NB4 (cell line): ENCODE measurements around the gene TRIM45.

Experiments
- MYC ChIP-seq: IDR thresholded peaks from 2 replicates; pipeline ENCODE4 v1.6.1; 2011; ENCODE audit warnings: low read depth, low read length
- POLR2A ChIP-seq: IDR thresholded peaks from 2 replicates; pipeline ENCODE4 v1.6.1; 2011; ENCODE audit warnings: mild to moderate bottlenecking; ENCODE audit not compliant: insufficient read length; ENCODE audit errors: extremely low read depth
- TF ChIP-seq, protein P1 (sequence below): IDR thresholded peaks from one replicate; pipeline ENCODE4 v1.5.1; 2012; ENCODE audit warnings: low read depth, low read length
- TF ChIP-seq, protein P2 (sequence below): IDR thresholded peaks from 2 replicates; pipeline ENCODE4 v1.6.1; 2011; ENCODE audit warnings: low read depth, low read length

DNA sequence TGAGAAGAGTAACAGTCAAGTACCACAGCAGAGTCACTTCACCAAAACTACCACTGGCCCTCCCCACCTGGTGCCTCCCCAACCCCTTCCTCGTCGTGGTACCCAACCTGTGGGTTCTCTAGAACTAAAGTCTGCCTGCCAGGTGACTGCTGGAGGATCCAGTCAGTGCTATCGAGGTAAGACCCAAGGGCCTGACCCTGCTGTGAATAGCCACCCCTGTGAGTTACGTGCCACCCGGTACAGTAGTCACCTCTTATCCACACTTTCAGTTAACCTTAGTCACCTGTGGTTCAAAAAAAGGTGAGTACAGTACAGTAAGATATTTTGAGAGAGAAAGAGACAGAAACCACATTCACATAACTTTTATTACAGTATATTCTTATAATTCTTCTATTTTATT, 44.9 kb downstream of the TRIM45 start:
- TF ChIP-seq, protein P1, sequence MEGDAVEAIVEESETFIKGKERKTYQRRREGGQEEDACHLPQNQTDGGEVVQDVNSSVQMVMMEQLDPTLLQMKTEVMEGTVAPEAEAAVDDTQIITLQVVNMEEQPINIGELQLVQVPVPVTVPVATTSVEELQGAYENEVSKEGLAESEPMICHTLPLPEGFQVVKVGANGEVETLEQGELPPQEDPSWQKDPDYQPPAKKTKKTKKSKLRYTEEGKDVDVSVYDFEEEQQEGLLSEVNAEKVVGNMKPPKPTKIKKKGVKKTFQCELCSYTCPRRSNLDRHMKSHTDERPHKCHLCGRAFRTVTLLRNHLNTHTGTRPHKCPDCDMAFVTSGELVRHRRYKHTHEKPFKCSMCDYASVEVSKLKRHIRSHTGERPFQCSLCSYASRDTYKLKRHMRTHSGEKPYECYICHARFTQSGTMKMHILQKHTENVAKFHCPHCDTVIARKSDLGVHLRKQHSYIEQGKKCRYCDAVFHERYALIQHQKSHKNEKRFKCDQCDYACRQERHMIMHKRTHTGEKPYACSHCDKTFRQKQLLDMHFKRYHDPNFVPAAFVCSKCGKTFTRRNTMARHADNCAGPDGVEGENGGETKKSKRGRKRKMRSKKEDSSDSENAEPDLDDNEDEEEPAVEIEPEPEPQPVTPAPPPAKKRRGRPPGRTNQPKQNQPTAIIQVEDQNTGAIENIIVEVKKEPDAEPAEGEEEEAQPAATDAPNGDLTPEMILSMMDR, result no peak
- TF ChIP-seq POLR2A (no peak), MYC (no peak)
- TF ChIP-seq, protein P2, sequence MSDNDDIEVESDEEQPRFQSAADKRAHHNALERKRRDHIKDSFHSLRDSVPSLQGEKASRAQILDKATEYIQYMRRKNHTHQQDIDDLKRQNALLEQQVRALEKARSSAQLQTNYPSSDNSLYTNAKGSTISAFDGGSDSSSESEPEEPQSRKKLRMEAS, result no peak
